ENCODE measurements around the gene CD180.
"Not testable (repeated sequence)": the region's sequence is repeated elsewhere in the genome, so short reads cannot be mapped to it uniquely, and the experiment has no call there.

CD180 gene

GRCh38 chr5:67187006-67187715, 9.4 kb downstream of the CD180 start:
- no peak for DNase-seq

- DNase-seq, result no peak
These were observed 12.7 kb downstream of the CD180 start for GRCh38 chr5:67183859-67184258.

- no peak for DNase-seq
These were observed 14.3 kb downstream of the CD180 start for GRCh38 chr5:67182301-67182790.

- no peak for DNase-seq
These were observed 14.9 kb downstream of the CD180 start for GRCh38 chr5:67181648-67182221.

GRCh38 chr5:67179697-67180361, 16.8 kb downstream of the CD180 start:
- DNase-seq, result no peak

GRCh38 chr5:67178966-67179365, 17.6 kb downstream of the CD180 start:
- no peak for DNase-seq

GRCh38 chr5:67178085-67178484, 18.5 kb downstream of the CD180 start:
- no peak for DNase-seq

GRCh38 chr5:67176936-67177335, 19.7 kb downstream of the CD180 start:
- DNase-seq, result no peak

GRCh38 chr5:67173959-67174358, 22.6 kb downstream of the CD180 start:
- no peak for DNase-seq

GRCh38 chr5:67173351-67173750, 23.2 kb downstream of the CD180 start:
- not testable (repeated sequence) for DNase-seq

GRCh38 chr5:67170767-67171166, 25.8 kb downstream of the CD180 start:
- DNase-seq, result no peak

- DNase-seq, result no peak
These were observed 28.5 kb downstream of the CD180 start for GRCh38 chr5:67168069-67168468.

GRCh38 chr5:67166460-67167285, 29.9 kb downstream of the CD180 start:
- peak; percentile 82 to 87 for DNase-seq

GRCh38 chr5:67165526-67166459, 30.8 kb downstream of the CD180 start:
- peak; percentile 82 to 89 for DNase-seq

GRCh38 chr5:67164856-67165525, 31.6 kb downstream of the CD180 start:
- DNase-seq, result no peak

GRCh38 chr5:67163863-67164595, 32.6 kb downstream of the CD180 start:
- no peak for DNase-seq

GRCh38 chr5:67163231-67163756, 33.3 kb downstream of the CD180 start:
- DNase-seq, result no peak

GRCh38 chr5:67161767-67162166, 34.8 kb downstream of the CD180 start:
- DNase-seq, result no peak

GRCh38 chr5:67160985-67161384, 35.6 kb downstream of the CD180 start:
- peak in 1 of 2 experiments; percentile 31 for DNase-seq

GRCh38 chr5:67160272-67160671, 36.3 kb downstream of the CD180 start:
- DNase-seq, result no peak

All from activated CD4-positive, alpha-beta T cell treated with anti-CD3 and anti-CD28 coated beads, Interleukin-2, amount 50 U/mL, for 48 hours (primary cell).